ENCODE results near the gene GPI.
"Not testable (repeated sequence)": the region's sequence is repeated elsewhere in the genome, so short reads cannot be mapped to it uniquely, and the experiment has no call there.

The GPI gene

DNA sequence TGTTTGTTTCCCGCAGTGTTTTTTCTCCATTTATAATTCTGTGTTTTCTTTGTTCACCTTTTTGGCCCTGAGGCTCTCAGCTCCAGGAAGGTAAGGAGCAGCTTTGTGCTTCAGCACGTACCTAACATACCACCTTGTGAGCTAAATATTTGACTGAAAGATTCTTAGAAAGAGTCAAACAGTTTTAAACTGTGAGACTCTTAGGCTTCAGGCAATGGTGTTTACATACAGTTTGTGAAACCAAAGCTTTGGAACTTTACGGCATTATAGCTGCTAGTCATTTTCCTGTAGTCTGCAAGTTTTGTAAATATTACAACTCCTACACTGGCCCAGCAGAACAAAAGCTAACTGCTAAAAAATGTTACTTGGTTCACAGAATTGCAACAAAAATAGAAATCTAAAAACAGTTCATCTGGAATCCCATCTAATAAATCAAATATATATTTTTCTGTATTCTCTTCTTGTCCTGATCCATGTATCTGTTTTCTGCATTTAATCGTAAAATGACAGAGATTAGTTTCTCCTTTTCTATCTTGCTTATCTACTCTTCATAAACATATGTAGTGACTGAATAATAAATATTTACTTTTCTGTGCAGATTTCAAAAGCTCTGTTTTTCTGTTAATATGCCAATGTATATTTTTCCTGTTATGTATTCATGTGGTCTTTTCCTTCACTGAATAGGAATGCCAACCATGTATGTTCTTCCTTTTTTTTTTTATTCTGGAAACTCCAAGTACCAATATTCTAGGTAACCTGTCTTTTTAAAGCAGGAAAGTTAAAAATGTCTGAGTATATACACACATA is 38.8 kb upstream of the GPI start:
- H3K36me3 ChIP-seq (ENCODE audit: control insufficient read depth in 1 of 2, insufficient read depth in 2 of 2, low read length in 2 of 2) = peaks cover 19 to 58% of the 10 kb centered on the region in 2 donors
- H3K27ac ChIP-seq (ENCODE audit: low read length) = no peak overlapping the region
- H3K4me1 ChIP-seq (ENCODE audit: control insufficient read depth in 1 of 2, insufficient read depth in 2 of 2, low read length in 2 of 2) = no peaks in the 10 kb centered on the region
- H3K4me3 ChIP-seq (ENCODE audit: low read depth in 1 of 2, low read length in 2 of 2) = no peak overlapping the region
- no peaks in the 10 kb centered on the region for H3K9me3 ChIP-seq (ENCODE audit: control insufficient read depth in 1 of 2, low read length in 2 of 2)
- no peaks in the 10 kb centered on the region for H3K27me3 ChIP-seq (ENCODE audit: low read depth, low read length)

DNA sequence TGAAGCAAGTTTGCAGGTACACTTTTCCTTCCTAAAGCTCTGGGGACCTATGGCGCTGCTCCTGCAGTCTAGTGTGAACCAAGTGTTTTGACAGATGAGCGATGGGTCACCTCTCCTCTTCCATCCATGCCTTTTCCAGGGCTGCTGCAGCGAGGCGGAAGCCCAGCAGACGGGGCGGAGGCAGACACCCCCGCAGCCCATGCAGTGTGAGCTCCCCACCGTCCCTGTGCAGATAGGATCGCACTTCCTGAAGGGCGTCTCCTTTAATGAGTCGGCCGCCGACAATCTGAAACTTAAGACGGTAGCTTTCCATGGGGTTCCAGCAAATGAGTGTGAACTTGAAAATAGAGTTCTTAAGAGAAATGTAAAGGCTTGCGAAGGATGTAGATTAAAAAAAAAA is 37.1 kb upstream of the GPI start:
- H3K27me3 ChIP-seq (ENCODE audit: low read depth, low read length) = no peaks in the 10 kb centered on the region
- no peaks in the 10 kb centered on the region for H3K4me1 ChIP-seq (ENCODE audit: control insufficient read depth in 1 of 2, insufficient read depth in 2 of 2, low read length in 2 of 2)
- H3K4me3 ChIP-seq (ENCODE audit: low read depth in 1 of 2, low read length in 2 of 2) = no peak overlapping the region
- peaks cover 19 to 53% of the 10 kb centered on the region in 2 donors for H3K36me3 ChIP-seq (ENCODE audit: control insufficient read depth in 1 of 2, insufficient read depth in 2 of 2, low read length in 2 of 2)
- no peak overlapping the region for H3K27ac ChIP-seq (ENCODE audit: low read length)
- H3K9me3 ChIP-seq (ENCODE audit: control insufficient read depth in 1 of 2, low read length in 2 of 2) = no peaks in the 10 kb centered on the region

DNA sequence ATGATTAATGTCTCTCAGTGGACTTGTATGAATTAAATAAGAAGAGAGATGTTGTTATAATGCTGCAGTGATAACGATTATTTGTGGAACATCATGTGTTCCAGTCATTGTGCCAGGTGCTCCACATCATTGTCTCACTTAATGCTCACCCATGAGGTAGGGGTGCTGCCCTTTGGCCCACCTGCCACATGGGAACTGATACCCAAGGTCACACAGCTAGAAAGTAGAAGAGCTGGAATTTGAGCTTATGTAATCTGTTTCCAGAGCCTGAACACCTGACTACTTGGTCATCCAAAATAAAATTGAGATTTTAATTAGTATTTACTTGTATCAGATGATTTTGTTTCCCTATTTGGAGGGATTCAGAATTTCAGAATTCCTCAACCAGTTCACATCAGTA is 36.0 kb upstream of the GPI start:
- H3K9me3 ChIP-seq (ENCODE audit: control insufficient read depth in 1 of 2, low read length in 2 of 2) = no peaks in the 10 kb centered on the region
- no peaks in the 10 kb centered on the region for H3K27me3 ChIP-seq (ENCODE audit: low read depth, low read length)
- peaks cover 25 to 58% of the 10 kb centered on the region in 2 donors for H3K36me3 ChIP-seq (ENCODE audit: control insufficient read depth in 1 of 2, insufficient read depth in 2 of 2, low read length in 2 of 2)
- H3K4me3 ChIP-seq (ENCODE audit: low read depth in 1 of 2, low read length in 2 of 2) = no peak overlapping the region
- no peak overlapping the region for H3K27ac ChIP-seq (ENCODE audit: low read length)
- H3K4me1 ChIP-seq (ENCODE audit: control insufficient read depth in 1 of 2, insufficient read depth in 2 of 2, low read length in 2 of 2) = no peaks in the 10 kb centered on the region

DNA sequence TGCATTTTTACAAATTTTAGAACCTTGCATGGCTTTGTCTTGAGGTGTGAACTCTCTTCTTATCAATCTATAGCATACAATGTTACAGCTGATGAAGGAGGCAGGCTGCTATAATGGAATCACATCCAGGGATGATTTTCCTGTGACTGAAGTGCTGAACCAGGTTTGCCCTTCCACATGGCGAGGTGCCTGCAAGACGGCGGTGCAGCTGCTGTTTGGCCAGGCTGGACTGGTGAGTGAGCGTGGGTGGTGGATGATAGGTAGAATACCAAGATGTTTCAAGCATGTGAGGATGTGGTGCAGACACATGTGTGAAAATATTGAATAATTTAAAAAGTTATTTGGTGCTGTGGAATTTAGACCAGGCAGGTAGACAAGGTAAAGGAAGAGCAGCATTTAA is 34.9 kb upstream of the GPI start:
- H3K4me3 ChIP-seq (ENCODE audit: low read depth in 1 of 2, low read length in 2 of 2) = no peak overlapping the region
- no peaks in the 10 kb centered on the region for H3K4me1 ChIP-seq (ENCODE audit: control insufficient read depth in 1 of 2, insufficient read depth in 2 of 2, low read length in 2 of 2)
- H3K27ac ChIP-seq (ENCODE audit: low read length) = no peak overlapping the region
- H3K9me3 ChIP-seq (ENCODE audit: control insufficient read depth in 1 of 2, low read length in 2 of 2) = no peaks in the 10 kb centered on the region
- H3K36me3 ChIP-seq (ENCODE audit: control insufficient read depth in 1 of 2, insufficient read depth in 2 of 2, low read length in 2 of 2) = peaks cover 20 to 52% of the 10 kb centered on the region in 2 donors
- no peaks in the 10 kb centered on the region for H3K27me3 ChIP-seq (ENCODE audit: low read depth, low read length)

DNA sequence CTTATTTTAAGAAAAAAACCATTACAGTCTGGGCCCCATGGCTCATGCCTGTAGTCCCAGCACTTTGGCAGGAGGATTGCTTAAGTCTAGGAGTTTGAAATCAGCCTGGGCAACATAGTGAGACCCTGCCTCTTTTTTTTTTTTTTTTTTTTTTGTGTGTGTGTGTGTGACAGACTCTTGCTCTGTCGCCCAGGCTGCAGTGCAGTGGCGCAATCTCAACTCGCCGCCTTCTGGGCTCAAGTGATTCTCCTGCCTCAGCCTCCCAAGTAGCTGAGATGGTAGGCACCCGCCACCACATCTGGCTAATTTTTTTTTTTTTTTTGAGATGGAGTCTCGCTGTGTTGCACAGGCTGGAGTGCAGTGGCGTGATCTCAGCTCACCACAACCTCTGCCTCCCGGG is 34.4 kb upstream of the GPI start:
- not testable (repeated sequence) for H3K4me1 ChIP-seq (ENCODE audit: control insufficient read depth in 1 of 2, insufficient read depth in 2 of 2, low read length in 2 of 2); H3K4me3 ChIP-seq (ENCODE audit: low read depth in 1 of 2, low read length in 2 of 2); H3K27ac ChIP-seq (ENCODE audit: low read length); H3K27me3 ChIP-seq (ENCODE audit: low read depth, low read length); H3K9me3 ChIP-seq (ENCODE audit: control insufficient read depth in 1 of 2, low read length in 2 of 2)
- H3K36me3 ChIP-seq (ENCODE audit: control insufficient read depth in 1 of 2, insufficient read depth in 2 of 2, low read length in 2 of 2) = peaks cover 19 to 47% of the 10 kb centered on the region in 2 donors

DNA sequence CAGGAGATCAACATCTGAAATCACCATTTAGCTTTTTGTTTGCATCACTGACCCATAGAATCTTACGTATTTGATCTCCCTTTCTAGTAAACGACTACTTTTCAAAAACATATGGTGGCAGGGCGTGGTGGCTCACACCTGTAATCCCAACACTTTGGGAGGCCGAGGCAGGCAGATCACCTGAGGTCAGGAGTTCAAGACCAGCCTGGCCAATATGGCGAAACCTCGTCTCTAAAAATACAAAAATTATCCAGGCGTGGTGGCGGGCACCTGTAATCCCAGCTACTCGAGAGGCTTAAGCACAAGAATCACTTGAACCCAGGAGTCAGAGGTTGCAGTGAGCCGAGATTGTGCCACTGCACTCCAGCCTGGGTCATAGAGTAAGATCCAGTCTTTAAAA is 33.4 kb upstream of the GPI start:
- not testable (repeated sequence) for H3K4me3 ChIP-seq (ENCODE audit: low read depth in 1 of 2, low read length in 2 of 2); H3K4me1 ChIP-seq (ENCODE audit: control insufficient read depth in 1 of 2, insufficient read depth in 2 of 2, low read length in 2 of 2); H3K9me3 ChIP-seq (ENCODE audit: control insufficient read depth in 1 of 2, low read length in 2 of 2); H3K27me3 ChIP-seq (ENCODE audit: low read depth, low read length); H3K27ac ChIP-seq (ENCODE audit: low read length)
- H3K36me3 ChIP-seq (ENCODE audit: control insufficient read depth in 1 of 2, insufficient read depth in 2 of 2, low read length in 2 of 2) = peaks cover 19 to 39% of the 10 kb centered on the region in 2 donors

DNA sequence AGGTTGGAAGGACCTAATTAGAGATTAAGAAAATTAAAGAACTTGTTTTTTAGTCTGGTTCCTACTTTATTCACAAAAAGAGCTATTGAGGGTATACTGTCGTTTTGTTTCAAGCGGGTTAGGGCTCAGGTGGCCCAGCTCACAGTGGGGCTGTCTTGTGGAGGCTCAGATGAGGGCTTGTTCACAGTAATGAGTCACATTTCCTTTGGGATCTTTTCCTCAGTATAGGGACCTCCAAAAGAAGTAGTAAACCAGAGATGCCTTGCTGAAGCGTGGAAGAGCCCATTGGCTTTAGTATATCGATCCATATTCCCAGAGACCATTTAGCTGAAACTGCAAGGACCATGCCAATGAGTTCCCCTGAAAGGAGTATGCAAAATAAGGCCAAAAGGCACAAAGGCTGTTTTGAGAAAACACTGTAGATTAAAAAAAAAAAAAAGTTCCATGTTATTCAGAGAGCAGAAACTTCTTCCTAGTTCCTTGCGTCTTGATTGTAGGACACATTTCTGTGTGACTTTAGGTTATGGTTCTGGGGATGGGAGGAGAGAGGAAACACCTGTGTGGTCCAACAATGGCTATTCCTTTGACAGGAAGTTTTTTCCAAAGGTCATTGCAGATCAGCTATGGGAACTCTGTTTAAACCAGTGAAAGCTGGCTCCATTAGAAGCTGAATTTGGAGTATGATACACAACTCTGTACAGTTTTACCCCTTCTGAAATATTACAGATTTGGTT is 32.8 kb upstream of the GPI start:
- no peak overlapping the region for H3K4me3 ChIP-seq (ENCODE audit: low read depth in 1 of 2, low read length in 2 of 2)
- H3K27me3 ChIP-seq (ENCODE audit: low read depth, low read length) = no peaks in the 10 kb centered on the region
- no peaks in the 10 kb centered on the region for H3K4me1 ChIP-seq (ENCODE audit: control insufficient read depth in 1 of 2, insufficient read depth in 2 of 2, low read length in 2 of 2)
- peaks cover 18 to 39% of the 10 kb centered on the region in 2 donors for H3K36me3 ChIP-seq (ENCODE audit: control insufficient read depth in 1 of 2, insufficient read depth in 2 of 2, low read length in 2 of 2)
- no peak overlapping the region for H3K27ac ChIP-seq (ENCODE audit: low read length)
- H3K9me3 ChIP-seq (ENCODE audit: control insufficient read depth in 1 of 2, low read length in 2 of 2) = no peaks in the 10 kb centered on the region

DNA sequence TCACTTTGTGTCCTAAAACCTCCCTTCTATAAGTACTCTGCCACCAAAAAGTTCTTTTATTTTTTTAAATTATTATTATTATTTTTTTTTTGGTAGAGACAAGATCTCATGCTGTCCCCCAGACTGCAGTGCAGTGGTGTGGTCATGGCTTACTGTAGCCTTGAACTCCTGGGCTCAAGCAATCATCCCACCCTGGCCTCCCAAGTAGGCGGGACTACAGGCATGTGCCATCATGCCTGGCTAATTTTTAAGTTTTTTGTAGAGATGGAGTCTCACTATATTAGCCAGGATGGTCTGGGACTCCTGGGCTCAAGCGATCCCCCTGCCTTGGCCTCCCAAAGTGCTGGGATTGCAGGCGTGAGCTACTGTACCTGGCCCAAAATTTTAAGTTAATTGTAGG is 29.1 kb upstream of the GPI start:
- no peaks in the 10 kb centered on the region for H3K27me3 ChIP-seq (ENCODE audit: low read depth, low read length)
- H3K4me3 ChIP-seq (ENCODE audit: low read depth in 1 of 2, low read length in 2 of 2) = no peak overlapping the region
- peaks cover 26 to 48% of the 10 kb centered on the region in 2 donors for H3K36me3 ChIP-seq (ENCODE audit: control insufficient read depth in 1 of 2, insufficient read depth in 2 of 2, low read length in 2 of 2)
- no peaks in the 10 kb centered on the region for H3K4me1 ChIP-seq (ENCODE audit: control insufficient read depth in 1 of 2, insufficient read depth in 2 of 2, low read length in 2 of 2)
- H3K9me3 ChIP-seq (ENCODE audit: control insufficient read depth in 1 of 2, low read length in 2 of 2) = no peaks in the 10 kb centered on the region
- no peak overlapping the region for H3K27ac ChIP-seq (ENCODE audit: low read length)

DNA sequence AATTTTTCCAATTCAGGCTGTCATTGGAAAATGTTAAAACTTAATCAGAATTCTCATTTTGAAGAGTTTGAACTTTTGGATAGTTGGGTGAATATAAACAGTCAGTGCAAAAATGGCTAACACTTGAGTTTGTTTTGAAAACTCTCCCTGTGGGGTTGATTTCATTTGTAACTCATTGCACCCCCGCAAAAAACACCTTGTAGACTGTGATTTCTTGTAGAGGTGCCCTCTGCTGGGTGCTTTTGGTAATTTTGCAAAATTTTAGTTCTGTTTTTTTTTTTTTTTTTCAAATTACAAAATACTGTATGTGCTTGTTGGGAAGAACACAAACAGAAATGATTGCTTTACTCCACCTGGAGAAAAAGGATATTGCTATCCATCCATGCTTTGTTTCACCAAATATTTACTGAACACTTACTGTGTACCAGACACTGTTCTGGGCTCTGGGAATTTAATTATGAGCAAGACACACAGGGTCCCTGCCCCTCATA is 28.2 kb upstream of the GPI start:
- no peak overlapping the region for H3K4me3 ChIP-seq (ENCODE audit: low read depth in 1 of 2, low read length in 2 of 2)
- no peaks in the 10 kb centered on the region for H3K9me3 ChIP-seq (ENCODE audit: control insufficient read depth in 1 of 2, low read length in 2 of 2)
- H3K36me3 ChIP-seq (ENCODE audit: control insufficient read depth in 1 of 2, insufficient read depth in 2 of 2, low read length in 2 of 2) = peaks cover 33 to 50% of the 10 kb centered on the region in 2 donors
- no peaks in the 10 kb centered on the region for H3K4me1 ChIP-seq (ENCODE audit: control insufficient read depth in 1 of 2, insufficient read depth in 2 of 2, low read length in 2 of 2)
- no peak overlapping the region for H3K27ac ChIP-seq (ENCODE audit: low read length)
- H3K27me3 ChIP-seq (ENCODE audit: low read depth, low read length) = no peaks in the 10 kb centered on the region

DNA sequence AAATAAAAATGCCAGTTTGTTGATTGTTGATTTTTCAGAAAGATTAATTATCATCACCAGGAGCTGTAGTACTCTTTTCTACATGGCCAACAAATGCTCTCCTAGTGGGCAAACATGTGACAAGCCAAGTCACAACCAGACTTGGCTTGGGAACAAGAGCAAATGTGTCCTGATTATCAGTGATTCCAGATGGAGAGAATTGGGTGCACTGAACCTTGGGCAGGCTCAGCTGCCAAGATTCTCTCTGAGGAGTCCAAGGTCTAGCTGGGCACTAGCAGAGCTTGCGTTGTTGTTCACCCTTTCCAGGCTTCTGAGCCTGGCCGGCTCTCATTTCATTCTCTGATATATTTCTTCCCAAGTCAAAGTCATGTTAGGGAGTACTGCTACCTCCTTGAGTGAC is 27.3 kb upstream of the GPI start:
- Histone ChIP-seq H3K4me3 (ENCODE audit: low read depth in 1 of 2, low read length in 2 of 2) (no peak overlapping the region), H3K4me1 (ENCODE audit: control insufficient read depth in 1 of 2, insufficient read depth in 2 of 2, low read length in 2 of 2) (no peaks in the 10 kb centered on the region), H3K9me3 (ENCODE audit: control insufficient read depth in 1 of 2, low read length in 2 of 2) (no peaks in the 10 kb centered on the region), H3K27ac (ENCODE audit: low read length) (no peak overlapping the region), H3K36me3 (ENCODE audit: control insufficient read depth in 1 of 2, insufficient read depth in 2 of 2, low read length in 2 of 2) (peaks cover 42 to 60% of the 10 kb centered on the region in 2 donors), H3K27me3 (ENCODE audit: low read depth, low read length) (no peaks in the 10 kb centered on the region)

DNA sequence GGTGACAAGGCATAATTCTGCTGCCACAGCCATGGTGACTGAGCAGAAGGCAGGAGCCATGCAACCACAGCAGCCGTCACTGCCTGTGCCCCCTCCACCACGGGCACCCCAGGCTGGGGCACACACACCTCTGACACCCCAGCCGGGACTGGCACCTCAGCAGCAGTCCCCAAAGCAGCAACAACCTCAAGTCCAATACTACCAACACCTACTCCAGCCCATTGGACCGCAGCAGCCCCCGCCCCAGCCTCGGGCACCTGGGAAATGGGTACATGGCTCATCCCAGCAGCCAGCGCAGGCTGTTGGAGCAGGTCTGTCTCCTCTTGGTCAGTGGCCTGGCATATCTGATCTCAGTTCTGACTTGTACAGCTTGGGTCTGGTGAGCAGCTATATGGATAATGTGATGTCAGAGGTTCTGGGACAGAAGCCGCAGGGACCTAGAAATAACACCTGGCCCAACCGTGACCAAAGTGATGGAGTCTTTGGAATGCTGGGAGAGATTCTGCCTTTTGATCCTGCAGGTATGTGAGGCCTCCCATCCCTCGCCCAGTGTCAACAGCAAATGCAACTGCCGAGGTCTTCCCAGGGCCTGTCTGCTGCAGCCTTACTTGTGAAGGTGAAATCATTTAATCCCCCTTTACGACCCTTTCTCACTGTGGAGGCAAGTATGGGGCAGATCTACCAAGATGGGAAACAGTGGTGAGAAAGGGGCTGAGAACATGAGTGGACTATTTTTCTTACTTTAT is 22.9 kb upstream of the GPI start:
- Histone ChIP-seq H3K27me3 (ENCODE audit: low read depth, low read length) (no peaks in the 10 kb centered on the region), H3K9me3 (ENCODE audit: control insufficient read depth in 1 of 2, low read length in 2 of 2) (no peaks in the 10 kb centered on the region), H3K36me3 (ENCODE audit: control insufficient read depth in 1 of 2, insufficient read depth in 2 of 2, low read length in 2 of 2) (peaks cover 36 to 58% of the 10 kb centered on the region in 2 donors), H3K4me1 (ENCODE audit: control insufficient read depth in 1 of 2, insufficient read depth in 2 of 2, low read length in 2 of 2) (no peaks in the 10 kb centered on the region), H3K27ac (ENCODE audit: low read length) (no peak overlapping the region), H3K4me3 (ENCODE audit: low read depth in 1 of 2, low read length in 2 of 2) (no peak overlapping the region)

Data from muscle layer of duodenum (tissue), 2 donors.